HCT116 (cell line): Measurements from ENCODE around the gene FMN1. TPM values are rescaled to one million over a fixed set of nuclear protein-coding genes. Genes with fewer than 3 reads are reported as not detected.

ENCODE experiments used
- ATAC-seq: fragments of 200-7000 bp; cut with Tn5 transposase; 2 replicates; pipeline ENCODE4 v1.9.1; 2020; ENCODE audit warnings: mild to moderate bottlenecking, moderate library complexity
- BruUV-seq: library from RNA; stranded (reverse); fragments of 400-500 nt; replicated peaks from 2 replicates; lab custom pipeline; 2021; lab: Mats Ljungman, UMichigan
- CTCF ChIA-PET: fragments of 300-600 bp; sonication (Branson Sonifier 250); formaldehyde crosslinking; loops from one replicate; lab custom pipeline; 2021; ENCODE audit warnings: antibody characterized with exemption; lab: Charles Lee
- POLR2A ChIA-PET: fragments of 300-600, 350-600 bp; sonication (Branson Sonifier 250); formaldehyde crosslinking; loops from one replicate; lab custom pipeline; 2021; ENCODE audit warnings: antibody characterized with exemption; lab: Charles Lee
- RAD21 ChIA-PET, 2 experiments: fragments of 300-600 bp; sonication (Branson Sonifier 250); formaldehyde crosslinking; loops; one replicate each; lab custom pipeline; 2023; ENCODE audit warnings: low total read pairs in 2 of 2; ENCODE audit not compliant: uncharacterized antibody in 2 of 2, unreplicated experiment in 2 of 2, low non-redundant PET in 1 of 2; lab: Charles Lee
- DNase-seq: peaks from one replicate; pipeline ENCODE4 v3.0.0-alpha.2; 2010; ENCODE audit warnings: low read depth, low spot score
- H2AFZ ChIP-seq: fragments of 200-600 bp; shearing (Covaris generic), sonication (generic); 2 replicates; pipeline ENCODE4 v1.6.1; 2017; ENCODE audit warnings: low read depth, mixed run types, mixed read lengths, antibody characterized with exemption, low read length; ENCODE audit not compliant: poor library complexity, severe bottlenecking
- H3K27ac ChIP-seq: 2 replicates; pipeline ENCODE4 v1.5.1; 2012; ENCODE audit warnings: low read depth, low read length
- H3K27me3 ChIP-seq: fragments of 200-600 bp; sonication (generic); 2 replicates; pipeline ENCODE4 v1.6.1; 2016; ENCODE audit warnings: mixed run types, low read length, mixed read lengths; ENCODE audit not compliant: insufficient read depth
- H3K36me3 ChIP-seq, 2 experiments: fragments of 200-500 bp in 1 of 2; fragments of 200-600 bp in 1 of 2; sonication (Bioruptor generic) in 1 of 2; sonication (generic) in 1 of 2; 2 replicates each; pipeline versions ENCODE4 v1.5.1 to v1.6.1; 2014 to 2016; ENCODE audit warnings: low read length in 2 of 2, inconsistent platforms in 1 of 2, mixed read lengths in 1 of 2, mixed run types in 1 of 2; ENCODE audit not compliant: insufficient read depth in 2 of 2, control insufficient read depth in 1 of 2
- H3K4me1 ChIP-seq, 2 experiments: fragments of 200-600 bp in 1 of 2; sonication (generic) in 1 of 2; 2 replicates each; pipeline versions ENCODE4 v1.5.1 to v1.6.1; 2012 to 2017; ENCODE audit warnings: low read length in 2 of 2, inconsistent platforms in 1 of 2, mild to moderate bottlenecking in 1 of 2, mixed read lengths in 1 of 2, mixed run types in 1 of 2, moderate library complexity in 1 of 2; ENCODE audit not compliant: insufficient read depth in 2 of 2, control insufficient read depth in 1 of 2
- H3K4me2 ChIP-seq: fragments of 200-600 bp; sonication (generic); 2 replicates; pipeline ENCODE4 v1.6.1; 2017; ENCODE audit warnings: mixed run types, low read length, mixed read lengths
- H3K4me3 ChIP-seq, 2 experiments: fragments of 200-600 bp in 1 of 2; sonication (generic) in 1 of 2; replicated peaks in 1 of 2; 2 replicates each; pipeline ENCODE4 v1.5.1; 2011 to 2016; ENCODE audit warnings: low read length in 2 of 2, control low read depth in 1 of 2, low read depth in 1 of 2, mild to moderate bottlenecking in 1 of 2, mixed read lengths in 1 of 2, mixed run types in 1 of 2
- H3K79me2 ChIP-seq: fragments of 200-600 bp; sonication (generic); 2 replicates; pipeline ENCODE4 v1.6.1; 2017; ENCODE audit warnings: mild to moderate bottlenecking, mixed run types, low read length, moderate library complexity, mixed read lengths; ENCODE audit not compliant: insufficient read depth
- H3K9ac ChIP-seq: fragments of 200-600 bp; sonication (generic); 2 replicates; pipeline ENCODE4 v1.6.1; 2016; ENCODE audit warnings: low read length, mixed read lengths
- H3K9me2 ChIP-seq: fragments of 200-600 bp; sonication (generic), shearing (Covaris generic); 2 replicates; pipeline ENCODE4 v1.6.1; 2017; ENCODE audit warnings: mixed run types, mild to moderate bottlenecking, moderate library complexity; ENCODE audit not compliant: insufficient read depth
- H3K9me3 ChIP-seq, 2 experiments: fragments of 200-500 bp in 1 of 2; fragments of 200-600 bp in 1 of 2; sonication (Bioruptor generic) in 1 of 2; sonication (generic) in 1 of 2; 2 replicates each; pipeline ENCODE4 v1.6.1; 2014 to 2017; ENCODE audit warnings: low read length in 2 of 2, mixed read lengths in 2 of 2, inconsistent platforms in 1 of 2, low read depth in 1 of 2, mild to moderate bottlenecking in 1 of 2, mixed run types in 1 of 2, moderate library complexity in 1 of 2; ENCODE audit not compliant: control insufficient read depth in 1 of 2, insufficient read depth in 1 of 2
- H4K20me1 ChIP-seq: fragments of 200-600 bp; sonication (generic), shearing (Covaris generic); 2 replicates; pipeline ENCODE4 v1.6.1; 2017; ENCODE audit warnings: mixed run types, mild to moderate bottlenecking, moderate library complexity; ENCODE audit not compliant: insufficient read depth
- CBX3 ChIP-seq: IDR thresholded peaks from 2 replicates; pipeline ENCODE4 v1.6.1; 2012; ENCODE audit warnings: low read depth
- CEBPB ChIP-seq: IDR thresholded peaks from 2 replicates; pipeline ENCODE4 v1.6.1; 2012; ENCODE audit warnings: low read depth
- CTCF ChIP-seq, 3 experiments: fragments of 200-600 bp in 1 of 3; sonication (generic) in 1 of 3; IDR thresholded peaks in 2 of 3; conservative IDR thresholded peaks in 1 of 3; 2 replicates each; pipeline ENCODE4 v1.5.1; 2012 to 2017; ENCODE audit warnings: low read depth in 2 of 3, low read length in 2 of 3, antibody characterized with exemption in 1 of 3, borderline replicate concordance in 1 of 3, control low read depth in 1 of 3, mild to moderate bottlenecking in 1 of 3, mixed read lengths in 1 of 3, mixed run types in 1 of 3, moderate library complexity in 1 of 3; ENCODE audit not compliant: insufficient read depth in 1 of 3
- EGR1 ChIP-seq: IDR thresholded peaks from 2 replicates; pipeline ENCODE4 v1.6.1; 2012; ENCODE audit warnings: low read depth
- EZH2 ChIP-seq: fragments of 200-600 bp; sonication (generic); IDR thresholded peaks from 2 replicates; pipeline ENCODE4 v1.6.1; 2017; ENCODE audit warnings: antibody characterized with exemption, mixed run types
- EZH2phosphoT487 ChIP-seq: fragments of 200-600 bp; IDR thresholded peaks from 2 replicates; pipeline ENCODE4 v1.6.1; 2018; ENCODE audit warnings: antibody characterized with exemption, borderline replicate concordance
- JUND ChIP-seq: IDR thresholded peaks from 2 replicates; pipeline ENCODE4 v1.6.1; 2012
- POLR2AphosphoS5 ChIP-seq: IDR thresholded peaks from 2 replicates; pipeline ENCODE4 v1.6.1; 2011; ENCODE audit warnings: mild to moderate bottlenecking, low read depth, low read length, moderate library complexity
- REST ChIP-seq: IDR thresholded peaks from 2 replicates; pipeline ENCODE4 v1.6.1; 2012; ENCODE audit warnings: low read depth
- SIN3A ChIP-seq: IDR thresholded peaks from 2 replicates; pipeline ENCODE4 v1.6.1; 2012; ENCODE audit warnings: low read depth
- SRF ChIP-seq: IDR thresholded peaks from 2 replicates; pipeline ENCODE4 v1.6.1; 2012; ENCODE audit warnings: low read depth
- TCF7L2 ChIP-seq: IDR thresholded peaks from 2 replicates; pipeline ENCODE4 v1.7.0; 2011; ENCODE audit warnings: borderline replicate concordance, inconsistent platforms; ENCODE audit not compliant: insufficient read depth, insufficient read length; ENCODE audit errors: extremely low read depth
- ZBTB33 ChIP-seq: IDR thresholded peaks from 2 replicates; pipeline ENCODE4 v1.6.1; 2011; ENCODE audit warnings: mild to moderate bottlenecking, low read length, moderate library complexity; ENCODE audit not compliant: insufficient replicate concordance; ENCODE audit errors: extremely low read depth
- ZFX ChIP-seq: fragments of 450-650 bp; IDR thresholded peaks from 2 replicates; pipeline ENCODE4 v1.6.1; 2017
- intact Hi-C: fragments of 100-400 bp; cut with micrococcal nuclease; formaldehyde crosslinking; loops from 2 replicates; pipeline ENCODE4 v1.10.0; 2022
- total RNA-seq: library from RNA; stranded (reverse); gene quantifications from one replicate; pipeline ENCODE4 v1.2.1, GENCODE V29; 2021; ENCODE audit not compliant: unreplicated experiment

The FMN1 gene
- total RNA-seq, 1 experiment from 2014 or later: 0.39 TPM

- H3K27ac ChIP-seq: no peak overlapping the region
- ChIA-PET POLR2A (no interaction called here), CTCF (no interaction called here), RAD21 (no interaction called here)
- no peaks in the 10 kb centered on the region for H3K79me2 ChIP-seq
- BruUV-seq: no TSS peak
- H3K36me3 ChIP-seq: no peaks in the 10 kb centered on the region
- H3K4me1 ChIP-seq: peaks cover 3 to 7% of the 10 kb centered on the region in 2 experiments
- no peak overlapping the region for H3K4me2 ChIP-seq
- H3K27me3 ChIP-seq: no peaks in the 10 kb centered on the region
- H3K9ac ChIP-seq: no peak overlapping the region
- no peaks in the 10 kb centered on the region for H3K9me3 ChIP-seq
- no peaks in the 10 kb centered on the region for H4K20me1 ChIP-seq
- TF ChIP-seq EZH2 (no peak), CEBPB (no peak), POLR2AphosphoS5 (no peak), ZFX (no peak), EGR1 (no peak), CTCF (IDR thresholded peaks at IDR 0.05 in 2 of 3, conservative IDR thresholded peaks at IDR 0.05 in 1 of 3; ENCODE audit: borderline replicate concordance in 1 of 3, insufficient read depth in 1 of 3, low read depth in 2 of 3, low read length in 2 of 3) (no peak), CBX3 (no peak), TCF7L2 (no peak), SRF (no peak), REST (no peak), EZH2phosphoT487 (no peak), JUND (no peak), SIN3A (no peak), ZBTB33 (no peak)
- no peak for ATAC-seq
- intact Hi-C loops: loop anchor here (5.0 kb wide), 1 partner anchor 123 kb away; no protein-coding TSS in a partner anchor
- no peak for DNase-seq
- H3K9me2 ChIP-seq: no peaks in the 10 kb centered on the region
- no peak overlapping the region for H3K4me3 ChIP-seq
- no peak overlapping the region for H2AFZ ChIP-seq
Observed at GRCh38 chr15:33009026-33009425, 185.5 kb downstream of the FMN1 start.
